ENCODE data around the gene EXOC5.

GRCh38 chr14:57290751-57291150, 22.0 kb upstream of the EXOC5 start:
- TF ChIP-seq, protein P1, sequence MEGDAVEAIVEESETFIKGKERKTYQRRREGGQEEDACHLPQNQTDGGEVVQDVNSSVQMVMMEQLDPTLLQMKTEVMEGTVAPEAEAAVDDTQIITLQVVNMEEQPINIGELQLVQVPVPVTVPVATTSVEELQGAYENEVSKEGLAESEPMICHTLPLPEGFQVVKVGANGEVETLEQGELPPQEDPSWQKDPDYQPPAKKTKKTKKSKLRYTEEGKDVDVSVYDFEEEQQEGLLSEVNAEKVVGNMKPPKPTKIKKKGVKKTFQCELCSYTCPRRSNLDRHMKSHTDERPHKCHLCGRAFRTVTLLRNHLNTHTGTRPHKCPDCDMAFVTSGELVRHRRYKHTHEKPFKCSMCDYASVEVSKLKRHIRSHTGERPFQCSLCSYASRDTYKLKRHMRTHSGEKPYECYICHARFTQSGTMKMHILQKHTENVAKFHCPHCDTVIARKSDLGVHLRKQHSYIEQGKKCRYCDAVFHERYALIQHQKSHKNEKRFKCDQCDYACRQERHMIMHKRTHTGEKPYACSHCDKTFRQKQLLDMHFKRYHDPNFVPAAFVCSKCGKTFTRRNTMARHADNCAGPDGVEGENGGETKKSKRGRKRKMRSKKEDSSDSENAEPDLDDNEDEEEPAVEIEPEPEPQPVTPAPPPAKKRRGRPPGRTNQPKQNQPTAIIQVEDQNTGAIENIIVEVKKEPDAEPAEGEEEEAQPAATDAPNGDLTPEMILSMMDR (IDR thresholded peaks at IDR 0.05): no peak
- TF ChIP-seq POLR2A (IDR thresholded peaks at IDR 0.05): no peak
